Panc1 (cell line): ENCODE data around the gene ITPA.

Source experiments
- CTCF ChIP-seq: fragments of 450-650 bp; IDR thresholded peaks from 2 replicates; pipeline ENCODE4 v1.5.1; 2017; ENCODE audit warnings: mild to moderate bottlenecking
- POLR2AphosphoS5 ChIP-seq: IDR thresholded peaks from 2 replicates; pipeline ENCODE4 v1.6.1; 2012; ENCODE audit warnings: mild to moderate bottlenecking, low read depth, low read length, moderate library complexity
- SIN3A ChIP-seq: IDR thresholded peaks from 2 replicates; pipeline ENCODE4 v1.6.1; 2012; ENCODE audit warnings: low read depth, mild to moderate bottlenecking, low read length, moderate library complexity, borderline replicate concordance; ENCODE audit not compliant: insufficient read depth

GRCh38 chr20:3222635-3223600, 13.6 kb downstream of the ITPA start:
- TF ChIP-seq CTCF (no peak), POLR2AphosphoS5 (peak; percentile 85), SIN3A (peak; percentile 56; the same call in 1 of the 2 replicates)
